Thyroid gland (tissue), 4 donors: ENCODE measurements around the gene SKA3. TPM values are rescaled to one million over a fixed set of nuclear protein-coding genes. Genes with fewer than 3 reads are reported as not detected.
"Not testable (repeated sequence)": the region's sequence is repeated elsewhere in the genome, so short reads cannot be mapped to it uniquely, and the experiment has no call there.

ENCODE experiments used
- DNase-seq, 2 donors: peaks; one replicate each; pipeline ENCODE4 v3.0.0-alpha.2; 2019
- H3K27ac ChIP-seq, 3 donors: fragments of 200-600 bp; sonication (generic); 1 replicate in 2 of 3; 2 replicates in 1 of 3; pipeline ENCODE4 v1.5.1; 2016 to 2019; ENCODE audit warnings: mild to moderate bottlenecking in 1 of 3, moderate library complexity in 1 of 3
- H3K27me3 ChIP-seq: fragments of 200-600 bp; sonication (generic); one replicate; pipeline ENCODE4 v1.5.1; 2019
- H3K36me3 ChIP-seq, 2 donors: fragments of 200-600 bp; sonication (generic); one replicate each; pipeline ENCODE4 v1.5.1; 2016 to 2019
- H3K4me1 ChIP-seq, 2 donors: fragments of 200-600 bp; sonication (generic); one replicate each; pipeline ENCODE4 v1.5.1; 2017 to 2019
- H3K4me3 ChIP-seq, 3 donors: fragments of 200-600 bp; sonication (generic); replicated peaks in 1 of 3; 1 replicate in 2 of 3; 2 replicates in 1 of 3; pipeline ENCODE4 v1.5.1; 2016; ENCODE audit warnings: mild to moderate bottlenecking in 1 of 3
- H3K9me3 ChIP-seq: fragments of 200-600 bp; sonication (generic); one replicate; pipeline ENCODE4 v1.5.1; 2017
- CTCF ChIP-seq, 6 experiments: fragments of 200-600 bp in 3 of 6; fragments of 450-650 bp in 3 of 6; sonication (generic) in 3 of 6; IDR thresholded peaks; one replicate each; pipeline ENCODE4 v1.5.1; 2016 to 2019; ENCODE audit warnings: antibody characterized with exemption in 6 of 6, mild to moderate bottlenecking in 2 of 6, inconsistent platforms in 1 of 6, moderate library complexity in 1 of 6
- POLR2A ChIP-seq, 2 donors: fragments of 450-650 bp; IDR thresholded peaks; one replicate each; pipeline ENCODE4 v1.6.1; 2017; ENCODE audit warnings: antibody characterized with exemption in 2 of 2, mild to moderate bottlenecking in 2 of 2, moderate library complexity in 1 of 2
- WGBS, 2 donors: methylation state at CpG; one replicate each; pipeline ENCODE4 v1.1.5; 2017; 5-methylcytosine and 5-hydroxymethylcytosine counted together
- intact Hi-C: fragments of 100-400 bp; cut with DNase I; formaldehyde crosslinking; loops from one replicate; pipeline ENCODE4 v1.15.1; 2023
- total RNA-seq, 4 donors: library from RNA; depleted of rRNA; stranded (reverse); fragments of >200 nt; gene quantifications; one replicate each; pipeline ENCODE4 v1.2.3, GENCODE V29; 2016

The SKA3 gene
- total RNA-seq, 4 donors from 2014 or later: 1.3 to 1.4 TPM; not detected in 2

DNA sequence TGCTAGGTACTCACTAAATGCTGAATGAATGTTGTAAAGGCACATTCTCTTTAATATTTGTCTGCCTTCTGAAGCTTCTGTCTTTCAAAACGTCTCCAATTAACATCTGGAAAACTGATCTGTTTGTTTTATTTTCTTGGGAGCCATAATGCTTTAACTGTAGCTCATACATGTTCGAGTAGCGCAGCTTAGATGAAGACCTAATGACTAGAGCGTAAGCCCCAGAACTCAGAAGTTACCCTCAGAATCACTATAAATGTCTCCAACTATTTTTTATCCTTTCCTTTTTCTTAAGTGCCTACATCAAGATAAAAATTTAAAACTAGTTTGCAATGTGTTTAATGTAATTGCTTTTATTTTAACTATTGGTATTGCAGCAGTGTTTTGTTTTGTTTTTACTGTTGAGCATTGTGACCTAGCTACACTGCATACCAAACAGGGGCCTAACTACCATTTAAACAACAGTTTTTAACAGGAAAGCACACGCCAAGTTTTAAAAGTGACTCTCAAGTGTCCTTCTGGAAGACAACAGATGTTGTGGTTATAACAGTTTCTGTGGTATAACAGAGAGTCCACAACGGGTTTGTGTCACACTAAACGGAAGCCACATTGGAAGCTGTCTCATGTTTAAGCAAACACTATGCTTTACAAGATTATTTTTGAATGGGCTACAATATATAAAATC is 42.1 kb upstream of the SKA3 start:
- TF ChIP-seq CTCF (IDR thresholded peaks at IDR 0.05) (no peak), POLR2A (IDR thresholded peaks at IDR 0.05) (no peak)
- Histone ChIP-seq H3K4me1 (peaks cover 0 to 11% of the 10 kb centered on the region in 2 donors), H3K36me3 (no peaks in the 10 kb centered on the region), H3K4me3 (no peak overlapping the region), H3K9me3 (no peaks in the 10 kb centered on the region), H3K27me3 (no peaks in the 10 kb centered on the region), H3K27ac (no peak overlapping the region)
- 54 to 56% methylated on average over 7 of the region's 7 CpGs for WGBS, 2 donors
- intact Hi-C loops: no loop called here
- DNase-seq: no peak

DNA sequence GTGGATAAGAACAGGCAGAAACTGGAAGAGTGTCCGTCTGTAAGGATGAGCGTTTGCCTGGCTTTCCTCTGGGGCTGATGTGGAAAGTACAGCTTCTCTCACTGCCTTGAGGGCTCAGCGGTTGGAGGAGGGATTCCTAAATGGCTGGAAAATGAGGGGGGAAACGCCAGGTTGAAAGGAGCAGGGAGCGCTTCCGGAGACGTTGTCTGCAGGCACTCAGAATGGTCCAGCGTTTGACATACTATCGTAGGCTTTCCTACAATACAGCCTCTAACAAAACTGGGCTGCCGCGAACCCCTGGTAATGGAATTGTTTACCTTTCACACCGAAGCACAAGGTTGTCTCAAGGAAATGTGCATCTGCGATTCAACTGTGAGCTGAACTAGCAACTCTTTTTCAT is 40.0 kb upstream of the SKA3 start:
- no peak overlapping the region for H3K27ac ChIP-seq
- DNase-seq: no peak
- H3K9me3 ChIP-seq: no peaks in the 10 kb centered on the region
- H3K4me1 ChIP-seq: peaks cover 0 to 11% of the 10 kb centered on the region in 2 donors
- no peaks in the 10 kb centered on the region for H3K27me3 ChIP-seq
- TF ChIP-seq POLR2A (IDR thresholded peaks at IDR 0.05) (no peak), CTCF (IDR thresholded peaks at IDR 0.05) (no peak)
- WGBS, 2 donors: 33 to 43% methylated on average over 13 of the region's 13 CpGs
- intact Hi-C loops: no loop called here
- H3K4me3 ChIP-seq: no peak overlapping the region
- no peaks in the 10 kb centered on the region for H3K36me3 ChIP-seq

DNA sequence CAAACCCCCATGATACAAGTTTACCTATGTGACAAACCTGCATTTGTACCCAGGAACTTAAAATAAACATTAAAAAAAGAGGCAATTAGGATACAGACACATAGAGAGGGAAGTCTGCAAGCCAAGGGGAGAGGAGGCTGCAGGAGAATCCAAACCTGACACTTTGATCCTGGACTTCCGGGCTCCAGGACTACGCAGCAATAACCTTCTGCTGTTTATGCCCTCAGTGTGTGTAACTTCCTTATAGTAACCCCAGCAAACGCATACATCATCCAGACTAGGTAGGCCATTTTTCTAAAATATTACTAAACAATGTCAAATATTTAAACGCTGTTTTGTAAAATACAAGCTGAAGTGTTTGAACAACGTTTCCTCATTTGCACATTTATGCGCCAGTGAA is 39.1 kb upstream of the SKA3 start:
- 91 to 96% methylated on average over 6 of the region's 6 CpGs for WGBS, 2 donors
- intact Hi-C loops: not testable (repeated sequence)
- peaks cover 0 to 11% of the 10 kb centered on the region in 2 donors for H3K4me1 ChIP-seq

DNA sequence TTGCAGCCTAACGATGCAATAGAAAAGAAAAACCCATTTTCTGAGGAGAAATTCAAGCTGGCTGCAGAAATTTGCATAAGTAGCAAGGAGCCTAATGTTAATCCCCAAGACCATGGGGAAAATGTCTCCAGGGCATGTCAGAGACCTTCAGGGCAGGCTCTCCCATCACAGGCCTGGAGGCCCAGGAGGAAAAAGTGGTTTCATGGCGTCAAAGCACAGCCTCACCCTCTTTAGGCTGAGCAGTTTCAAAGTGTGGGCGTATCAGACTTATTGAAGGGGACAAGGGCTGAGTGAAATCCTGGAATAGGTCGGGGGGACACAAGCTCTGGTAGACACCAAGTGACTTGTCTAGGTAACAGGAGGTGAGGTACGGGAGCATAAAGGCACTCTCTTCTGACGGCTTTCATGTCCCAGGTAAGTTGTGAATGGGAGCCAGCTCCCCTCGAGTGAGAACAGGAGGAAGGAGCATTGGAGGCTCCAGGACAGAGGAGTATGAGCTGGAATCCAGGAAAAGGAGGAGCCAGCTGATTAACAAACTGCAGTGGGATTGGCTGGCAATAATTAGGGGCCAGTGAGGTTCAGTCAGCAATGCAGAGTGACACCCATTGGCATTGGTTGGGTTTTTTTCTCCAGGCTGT is 35.9 kb upstream of the SKA3 start:
- Histone ChIP-seq H3K27me3 (no peaks in the 10 kb centered on the region), H3K9me3 (no peaks in the 10 kb centered on the region), H3K36me3 (no peaks in the 10 kb centered on the region), H3K4me1 (no peaks in the 10 kb centered on the region), H3K4me3 (no peak overlapping the region), H3K27ac (no peak overlapping the region)
- WGBS, 2 donors: 81 to 92% methylated on average over 7 of the region's 7 CpGs
- no peak for TF ChIP-seq CTCF (IDR thresholded peaks at IDR 0.05)
- no peak for DNase-seq
- intact Hi-C loops: no loop called here

More for the DNA sequence above, 39.1 kb upstream of the SKA3 start:
- not testable (repeated sequence) for DNase-seq, H3K36me3 ChIP-seq, H3K27ac ChIP-seq, H3K9me3 ChIP-seq, H3K27me3 ChIP-seq, H3K4me3 ChIP-seq

DNA sequence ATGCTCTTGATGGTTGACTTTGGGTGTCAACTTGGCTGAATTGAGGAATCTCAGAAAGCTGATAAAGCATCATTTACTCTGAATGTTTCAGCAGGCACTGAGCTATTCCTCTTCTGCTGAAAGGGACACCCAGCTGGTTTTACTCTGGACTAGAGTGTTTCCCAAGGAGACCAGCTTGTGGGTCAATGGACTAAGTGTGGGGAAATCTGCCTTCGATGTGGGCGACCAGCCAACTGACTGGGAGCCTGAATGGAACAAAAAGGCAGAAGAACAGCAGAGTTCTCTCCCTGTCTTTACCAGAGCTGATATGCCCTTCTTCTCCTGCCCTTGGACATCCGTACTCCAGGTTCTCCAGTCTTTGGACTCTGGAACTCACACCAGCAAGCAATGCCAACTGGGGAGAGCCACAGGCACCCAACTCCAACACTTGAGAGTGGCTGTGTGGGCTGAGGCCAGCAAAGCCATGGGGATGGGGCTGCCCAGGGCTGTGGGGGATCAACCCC is 32.4 kb upstream of the SKA3 start:
- no peak for DNase-seq
- H3K4me3 ChIP-seq: no peak overlapping the region
- no peaks in the 10 kb centered on the region for H3K4me1 ChIP-seq
- 80 to 92% methylated on average over 3 of the region's 3 CpGs for WGBS, 2 donors
- H3K36me3 ChIP-seq: no peaks in the 10 kb centered on the region
- intact Hi-C loops: no loop called here
- TF ChIP-seq CTCF (IDR thresholded peaks at IDR 0.05): no peak
- no peak for TF ChIP-seq POLR2A (IDR thresholded peaks at IDR 0.05)
- no peaks in the 10 kb centered on the region for H3K27me3 ChIP-seq
- H3K27ac ChIP-seq: no peak overlapping the region
- no peaks in the 10 kb centered on the region for H3K9me3 ChIP-seq
